SK-N-SH (cell line): ENCODE results near the gene EIF4G1.

Experiments used
- EZH2phosphoT487 ChIP-seq: fragments of 200-600 bp; sonication (generic); IDR thresholded peaks from 2 replicates; pipeline ENCODE4 v1.6.1; 2017; ENCODE audit warnings: low read depth, mixed run types, mild to moderate bottlenecking, antibody characterized with exemption, moderate library complexity, borderline replicate concordance
- FOXM1 ChIP-seq: IDR thresholded peaks from 2 replicates; pipeline ENCODE4 v1.4.0; 2012; ENCODE audit warnings: low read depth, mild to moderate bottlenecking
- IRF3 ChIP-seq: fragments of 150-350 bp; IDR thresholded peaks from 2 replicates; pipeline ENCODE4 v1.6.1; 2016; ENCODE audit warnings: mild to moderate bottlenecking, low read depth, low read length
- MAX ChIP-seq: IDR thresholded peaks from 2 replicates; pipeline ENCODE4 v1.4.0; 2012; ENCODE audit warnings: low read depth
- PBX3 ChIP-seq: IDR thresholded peaks from 2 replicates; pipeline ENCODE4; 2012
- POLR2AphosphoS5 ChIP-seq: IDR thresholded peaks from 2 replicates; pipeline ENCODE4 v1.6.1; 2012; ENCODE audit warnings: low read depth, low read length
- RAD21 ChIP-seq: IDR thresholded peaks from 2 replicates; pipeline ENCODE4 v1.6.1; 2012; ENCODE audit warnings: mild to moderate bottlenecking, low read length
- RCOR1 ChIP-seq: fragments of 150-350 bp; IDR thresholded peaks from 2 replicates; pipeline ENCODE4 v1.6.1; 2017; ENCODE audit warnings: antibody characterized with exemption, low read length
- SIN3A ChIP-seq: IDR thresholded peaks from 2 replicates; pipeline ENCODE4 v1.6.1; 2012; ENCODE audit warnings: low read depth, mild to moderate bottlenecking, low read length, moderate library complexity, borderline replicate concordance
- TCF12 ChIP-seq: IDR thresholded peaks from 2 replicates; pipeline ENCODE4 v1.4.0; 2012
- YY1 ChIP-seq: IDR thresholded peaks from 2 replicates; pipeline ENCODE4 v1.4.0; 2012; ENCODE audit warnings: low read depth, mild to moderate bottlenecking
- TF ChIP-seq, protein P1 (sequence below): fragments of 200-600 bp; sonication (generic); IDR thresholded peaks from 2 replicates; pipeline ENCODE4 v1.6.1; 2017; ENCODE audit warnings: antibody characterized with exemption, mild to moderate bottlenecking, moderate library complexity
- TF ChIP-seq, protein P2 (sequence below): IDR thresholded peaks from 2 replicates; pipeline ENCODE4 v1.4.0; 2012; ENCODE audit warnings: low read depth, borderline replicate concordance
- TF ChIP-seq, protein P3 (sequence below): IDR thresholded peaks from 2 replicates; pipeline ENCODE4 v1.6.1; 2012; ENCODE audit warnings: mild to moderate bottlenecking, low read depth, low read length, moderate library complexity

DNA sequence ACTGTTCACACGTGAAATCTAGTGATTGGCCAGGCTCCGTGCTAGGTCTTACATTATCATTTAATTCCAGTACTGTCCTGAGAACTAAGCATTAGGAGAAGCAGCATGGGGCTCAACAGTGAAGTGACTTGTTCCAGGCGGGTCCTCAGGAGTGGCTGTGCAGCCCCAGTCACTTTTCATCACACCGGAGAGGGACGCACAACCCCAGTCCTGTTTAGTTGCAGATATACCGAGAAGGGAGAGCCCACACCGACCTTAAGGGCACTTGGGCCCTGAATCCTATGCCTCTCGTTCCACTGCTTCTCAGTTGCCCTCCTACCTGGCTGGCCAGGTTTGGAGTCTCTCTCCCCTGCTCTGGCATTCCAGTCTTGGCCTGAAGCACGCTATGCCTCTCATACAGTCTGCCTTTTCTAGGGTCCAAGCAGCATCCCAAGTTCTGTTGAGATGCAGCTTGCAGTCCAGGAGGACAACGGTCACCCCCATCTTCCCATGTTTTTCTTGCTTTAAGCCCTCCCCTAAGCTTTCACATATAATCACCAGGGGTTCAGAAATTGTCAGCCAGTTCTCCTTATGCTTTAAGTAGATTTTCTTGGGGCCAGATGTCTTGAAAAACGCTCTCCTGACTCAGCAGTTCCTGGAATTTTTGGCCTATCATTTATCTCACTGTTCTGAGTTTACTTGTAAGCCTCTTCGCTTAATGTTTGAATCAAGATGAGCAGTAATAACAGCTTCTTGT, 33.1 kb downstream of the EIF4G1 start:
- TF ChIP-seq RAD21 = no peak
- no peak for TF ChIP-seq MAX
- TF ChIP-seq SIN3A = no peak
- no peak; the same call in 1 of the 2 replicates for TF ChIP-seq POLR2AphosphoS5
- TF ChIP-seq, protein P1, sequence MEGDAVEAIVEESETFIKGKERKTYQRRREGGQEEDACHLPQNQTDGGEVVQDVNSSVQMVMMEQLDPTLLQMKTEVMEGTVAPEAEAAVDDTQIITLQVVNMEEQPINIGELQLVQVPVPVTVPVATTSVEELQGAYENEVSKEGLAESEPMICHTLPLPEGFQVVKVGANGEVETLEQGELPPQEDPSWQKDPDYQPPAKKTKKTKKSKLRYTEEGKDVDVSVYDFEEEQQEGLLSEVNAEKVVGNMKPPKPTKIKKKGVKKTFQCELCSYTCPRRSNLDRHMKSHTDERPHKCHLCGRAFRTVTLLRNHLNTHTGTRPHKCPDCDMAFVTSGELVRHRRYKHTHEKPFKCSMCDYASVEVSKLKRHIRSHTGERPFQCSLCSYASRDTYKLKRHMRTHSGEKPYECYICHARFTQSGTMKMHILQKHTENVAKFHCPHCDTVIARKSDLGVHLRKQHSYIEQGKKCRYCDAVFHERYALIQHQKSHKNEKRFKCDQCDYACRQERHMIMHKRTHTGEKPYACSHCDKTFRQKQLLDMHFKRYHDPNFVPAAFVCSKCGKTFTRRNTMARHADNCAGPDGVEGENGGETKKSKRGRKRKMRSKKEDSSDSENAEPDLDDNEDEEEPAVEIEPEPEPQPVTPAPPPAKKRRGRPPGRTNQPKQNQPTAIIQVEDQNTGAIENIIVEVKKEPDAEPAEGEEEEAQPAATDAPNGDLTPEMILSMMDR = no peak
- TF ChIP-seq TCF12 = no peak
- TF ChIP-seq, protein P2, sequence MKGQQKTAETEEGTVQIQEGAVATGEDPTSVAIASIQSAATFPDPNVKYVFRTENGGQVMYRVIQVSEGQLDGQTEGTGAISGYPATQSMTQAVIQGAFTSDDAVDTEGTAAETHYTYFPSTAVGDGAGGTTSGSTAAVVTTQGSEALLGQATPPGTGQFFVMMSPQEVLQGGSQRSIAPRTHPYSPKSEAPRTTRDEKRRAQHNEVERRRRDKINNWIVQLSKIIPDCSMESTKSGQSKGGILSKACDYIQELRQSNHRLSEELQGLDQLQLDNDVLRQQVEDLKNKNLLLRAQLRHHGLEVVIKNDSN = no peak
- TF ChIP-seq RCOR1 = no peak
- no peak for TF ChIP-seq YY1
- TF ChIP-seq, protein P3, sequence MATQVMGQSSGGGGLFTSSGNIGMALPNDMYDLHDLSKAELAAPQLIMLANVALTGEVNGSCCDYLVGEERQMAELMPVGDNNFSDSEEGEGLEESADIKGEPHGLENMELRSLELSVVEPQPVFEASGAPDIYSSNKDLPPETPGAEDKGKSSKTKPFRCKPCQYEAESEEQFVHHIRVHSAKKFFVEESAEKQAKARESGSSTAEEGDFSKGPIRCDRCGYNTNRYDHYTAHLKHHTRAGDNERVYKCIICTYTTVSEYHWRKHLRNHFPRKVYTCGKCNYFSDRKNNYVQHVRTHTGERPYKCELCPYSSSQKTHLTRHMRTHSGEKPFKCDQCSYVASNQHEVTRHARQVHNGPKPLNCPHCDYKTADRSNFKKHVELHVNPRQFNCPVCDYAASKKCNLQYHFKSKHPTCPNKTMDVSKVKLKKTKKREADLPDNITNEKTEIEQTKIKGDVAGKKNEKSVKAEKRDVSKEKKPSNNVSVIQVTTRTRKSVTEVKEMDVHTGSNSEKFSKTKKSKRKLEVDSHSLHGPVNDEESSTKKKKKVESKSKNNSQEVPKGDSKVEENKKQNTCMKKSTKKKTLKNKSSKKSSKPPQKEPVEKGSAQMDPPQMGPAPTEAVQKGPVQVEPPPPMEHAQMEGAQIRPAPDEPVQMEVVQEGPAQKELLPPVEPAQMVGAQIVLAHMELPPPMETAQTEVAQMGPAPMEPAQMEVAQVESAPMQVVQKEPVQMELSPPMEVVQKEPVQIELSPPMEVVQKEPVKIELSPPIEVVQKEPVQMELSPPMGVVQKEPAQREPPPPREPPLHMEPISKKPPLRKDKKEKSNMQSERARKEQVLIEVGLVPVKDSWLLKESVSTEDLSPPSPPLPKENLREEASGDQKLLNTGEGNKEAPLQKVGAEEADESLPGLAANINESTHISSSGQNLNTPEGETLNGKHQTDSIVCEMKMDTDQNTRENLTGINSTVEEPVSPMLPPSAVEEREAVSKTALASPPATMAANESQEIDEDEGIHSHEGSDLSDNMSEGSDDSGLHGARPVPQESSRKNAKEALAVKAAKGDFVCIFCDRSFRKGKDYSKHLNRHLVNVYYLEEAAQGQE = no peak
- no peak for TF ChIP-seq FOXM1
- no peak for TF ChIP-seq IRF3
- no peak for TF ChIP-seq EZH2phosphoT487
- TF ChIP-seq PBX3 = no peak
